ENCODE measurements around the gene FADS1. TPM values are rescaled to one million over a fixed set of nuclear protein-coding genes. Genes with fewer than 3 reads are reported as not detected.

The FADS1 gene
- total RNA-seq, 1 experiment from 2014 or later = 61.5 TPM

GRCh38 chr11:61777234-61778090, 39.3 kb downstream of the FADS1 start:
- Histone ChIP-seq H3K36me3 (peaks cover 8% of the 10 kb centered on the region; the same call in 1 of the 2 replicates), H3K27me3 (replicated peaks) (no peaks in the 10 kb centered on the region), H3K4me3 (no peak overlapping the region), H3K4me1 (replicated peaks) (no peaks in the 10 kb centered on the region), H3K27ac (no peak overlapping the region), H3K9me3 (replicated peaks) (no peaks in the 10 kb centered on the region)
- no peak for DNase-seq (ENCODE audit: low read depth in 1 of 2, low spot score in 2 of 2)

- Histone ChIP-seq H3K27me3 (replicated peaks) (no peaks in the 10 kb centered on the region), H3K4me1 (replicated peaks) (no peaks in the 10 kb centered on the region), H3K9me3 (replicated peaks) (no peaks in the 10 kb centered on the region), H3K36me3 (peaks cover 2% of the 10 kb centered on the region; the same call in 1 of the 2 replicates), H3K27ac (no peak overlapping the region), H3K4me3 (no peak overlapping the region)
- DNase-seq (ENCODE audit: low read depth in 1 of 2, low spot score in 2 of 2) = peak; percentile 50 to 82
Observed at GRCh38 chr11:61776561-61777075, 40.2 kb downstream of the FADS1 start.

- Histone ChIP-seq H3K27me3 (replicated peaks) (no peaks in the 10 kb centered on the region), H3K9me3 (replicated peaks) (no peaks in the 10 kb centered on the region), H3K27ac (no peak overlapping the region), H3K4me1 (replicated peaks) (no peaks in the 10 kb centered on the region), H3K36me3 (no peaks in the 10 kb centered on the region; the same call in 1 of the 2 replicates), H3K4me3 (no peak overlapping the region)
- DNase-seq (ENCODE audit: low read depth in 1 of 2, low spot score in 2 of 2) = no peak
Observed at GRCh38 chr11:61775606-61776554, 40.9 kb downstream of the FADS1 start.

GRCh38 chr11:61775106-61775505, 41.7 kb downstream of the FADS1 start:
- no peaks in the 10 kb centered on the region; the same call in 1 of the 2 replicates for H3K36me3 ChIP-seq
- no peaks in the 10 kb centered on the region for H3K9me3 ChIP-seq (replicated peaks)
- H3K4me1 ChIP-seq (replicated peaks) = no peaks in the 10 kb centered on the region
- no peaks in the 10 kb centered on the region for H3K27me3 ChIP-seq (replicated peaks)
- H3K4me3 ChIP-seq = no peak overlapping the region
- no peak overlapping the region for H3K27ac ChIP-seq
- no peak for DNase-seq (ENCODE audit: low read depth in 1 of 2, low spot score in 2 of 2)

- H3K4me3 ChIP-seq = no peak overlapping the region
- no peak overlapping the region for H3K27ac ChIP-seq
- no peaks in the 10 kb centered on the region for H3K9me3 ChIP-seq (replicated peaks)
- no peak for DNase-seq (ENCODE audit: low read depth in 1 of 2, low spot score in 2 of 2)
- no peaks in the 10 kb centered on the region; the same call in 1 of the 2 replicates for H3K36me3 ChIP-seq
- no peaks in the 10 kb centered on the region for H3K27me3 ChIP-seq (replicated peaks)
- H3K4me1 ChIP-seq (replicated peaks) = peaks cover 7% of the 10 kb centered on the region
Observed at GRCh38 chr11:61774411-61774810, 42.4 kb downstream of the FADS1 start.

GRCh38 chr11:61773809-61774208, 43.0 kb downstream of the FADS1 start:
- no peaks in the 10 kb centered on the region for H3K9me3 ChIP-seq (replicated peaks)
- H3K4me3 ChIP-seq = no peak overlapping the region
- no peak for DNase-seq (ENCODE audit: low read depth in 1 of 2, low spot score in 2 of 2)
- H3K36me3 ChIP-seq = no peaks in the 10 kb centered on the region; the same call in 1 of the 2 replicates
- no peak overlapping the region for H3K27ac ChIP-seq
- H3K27me3 ChIP-seq (replicated peaks) = no peaks in the 10 kb centered on the region
- H3K4me1 ChIP-seq (replicated peaks) = peaks cover 13% of the 10 kb centered on the region

GRCh38 chr11:61773356-61773755, 43.4 kb downstream of the FADS1 start:
- Histone ChIP-seq H3K4me3 (no peak overlapping the region), H3K27me3 (replicated peaks) (no peaks in the 10 kb centered on the region), H3K4me1 (replicated peaks) (peaks cover 17% of the 10 kb centered on the region), H3K36me3 (no peaks in the 10 kb centered on the region; the same call in 1 of the 2 replicates), H3K9me3 (replicated peaks) (no peaks in the 10 kb centered on the region), H3K27ac (no peak overlapping the region)
- DNase-seq (ENCODE audit: low read depth in 1 of 2, low spot score in 2 of 2) = no peak

GRCh38 chr11:61771985-61772455, 44.8 kb downstream of the FADS1 start:
- H3K27ac ChIP-seq = no peak overlapping the region
- H3K36me3 ChIP-seq = no peaks in the 10 kb centered on the region
- H3K9me3 ChIP-seq (replicated peaks) = no peaks in the 10 kb centered on the region
- DNase-seq (ENCODE audit: low read depth in 1 of 2, low spot score in 2 of 2) = no peak
- no peak overlapping the region for H3K4me3 ChIP-seq
- no peaks in the 10 kb centered on the region for H3K27me3 ChIP-seq (replicated peaks)
- peaks cover 18% of the 10 kb centered on the region for H3K4me1 ChIP-seq (replicated peaks)

- H3K4me3 ChIP-seq = no peak overlapping the region
Observed at GRCh38 chr11:61771195-61771894, 45.5 kb downstream of the FADS1 start.

GRCh38 chr11:61769946-61770683, 46.7 kb downstream of the FADS1 start:
- Histone ChIP-seq H3K9me3 (replicated peaks) (no peaks in the 10 kb centered on the region), H3K4me1 (replicated peaks) (peaks cover 29% of the 10 kb centered on the region), H3K4me3 (no peak overlapping the region), H3K27me3 (replicated peaks) (no peaks in the 10 kb centered on the region), H3K36me3 (no peaks in the 10 kb centered on the region), H3K27ac (peak overlapping the region; percentile 20; the same call in 1 of the 2 replicates)
- no peak for DNase-seq (ENCODE audit: low read depth in 1 of 2, low spot score in 2 of 2)

More at GRCh38 chr11:61771195-61771894, 45.5 kb downstream of the FADS1 start:
- Histone ChIP-seq H3K27ac (no peak overlapping the region), H3K36me3 (no peaks in the 10 kb centered on the region), H3K9me3 (replicated peaks) (no peaks in the 10 kb centered on the region), H3K27me3 (replicated peaks) (no peaks in the 10 kb centered on the region), H3K4me1 (replicated peaks) (peaks cover 23% of the 10 kb centered on the region)
- DNase-seq (ENCODE audit: low read depth in 1 of 2, low spot score in 2 of 2) = no peak

- peak overlapping the region; percentile 20; the same call in 1 of the 2 replicates for H3K27ac ChIP-seq
- H3K4me3 ChIP-seq = no peak overlapping the region
- H3K9me3 ChIP-seq (replicated peaks) = no peaks in the 10 kb centered on the region
- H3K36me3 ChIP-seq = no peaks in the 10 kb centered on the region
- H3K4me1 ChIP-seq (replicated peaks) = peaks cover 29% of the 10 kb centered on the region
- H3K27me3 ChIP-seq (replicated peaks) = no peaks in the 10 kb centered on the region
- DNase-seq (ENCODE audit: low read depth in 1 of 2, low spot score in 2 of 2) = peak in 1 of 2 experiments; percentile 58
Observed at GRCh38 chr11:61769169-61769920, 47.5 kb downstream of the FADS1 start.
